GM23338 (cell line): ENCODE results near the gene TMEM175. TPM values are rescaled to one million over a fixed set of nuclear protein-coding genes. Genes with fewer than 3 reads are reported as not detected.

Experiments
- ATAC-seq: fragments of 200-7000 bp; cut with Tn5 transposase; 3 replicates; pipeline ENCODE4 v1.9.1; 2020
- DNase-seq: peaks from one replicate; pipeline ENCODE4 v3.0.0-alpha.2; 2015; ENCODE audit warnings: low spot score
- H2AFZ ChIP-seq: fragments of 200-600 bp; sonication (generic); 2 replicates; pipeline ENCODE4 v1.8.0; 2016; ENCODE audit warnings: antibody characterized with exemption, mild to moderate bottlenecking, moderate library complexity
- H3F3A ChIP-seq: fragments of 200-600 bp; sonication (generic); replicated peaks from 2 replicates; pipeline ENCODE4 v1.8.0; 2017; ENCODE audit warnings: antibody characterized with exemption, mixed run types, low read depth
- H3K27ac ChIP-seq: fragments of 200-600 bp; sonication (generic); 2 replicates; pipeline ENCODE4 v1.6.1; 2016; ENCODE audit warnings: low read depth
- H3K27me3 ChIP-seq: fragments of 200-600 bp; sonication (generic); 2 replicates; pipeline ENCODE4 v1.8.0; 2016; ENCODE audit warnings: mild to moderate bottlenecking, mixed run types, moderate library complexity; ENCODE audit not compliant: insufficient read depth
- H3K36me3 ChIP-seq: fragments of 200-600 bp; sonication (generic); 2 replicates; pipeline ENCODE4 v1.8.0; 2016; ENCODE audit warnings: mild to moderate bottlenecking; ENCODE audit not compliant: insufficient read depth
- H3K4me1 ChIP-seq: fragments of 200-600 bp; sonication (generic); 2 replicates; pipeline ENCODE4 v1.8.0; 2016; ENCODE audit warnings: mild to moderate bottlenecking, moderate library complexity; ENCODE audit not compliant: insufficient read depth
- H3K4me2 ChIP-seq: fragments of 200-600 bp; sonication (generic); 2 replicates; pipeline ENCODE4 v1.7.1; 2017; ENCODE audit warnings: mixed run types
- H3K4me3 ChIP-seq: fragments of 200-600 bp; sonication (generic); 2 replicates; pipeline ENCODE4 v1.6.1; 2016; ENCODE audit warnings: mixed run types
- H3K79me2 ChIP-seq: fragments of 200-600 bp; sonication (generic); replicated peaks from 2 replicates; pipeline ENCODE4 v1.8.0; 2017; ENCODE audit warnings: mild to moderate bottlenecking; ENCODE audit not compliant: insufficient read depth
- H3K9me2 ChIP-seq: fragments of 200-600 bp; sonication (generic); 2 replicates; pipeline ENCODE4 v1.8.0; 2017; ENCODE audit not compliant: insufficient read depth
- H4K20me1 ChIP-seq: fragments of 200-600 bp; sonication (generic); replicated peaks from 2 replicates; pipeline ENCODE4 v1.8.0; 2017; ENCODE audit warnings: mild to moderate bottlenecking; ENCODE audit not compliant: insufficient read depth
- H3K27ac Mint-ChIP-seq: 2 replicates; pipeline ENCODE4 v1.8.0; 2020; ENCODE audit warnings: inconsistent platforms, mild to moderate bottlenecking, moderate library complexity, mixed read lengths
- H3K27me3 Mint-ChIP-seq: 3 replicates; pipeline ENCODE4 v1.8.0; 2022; ENCODE audit warnings: low read depth, mild to moderate bottlenecking, moderate library complexity, mixed read lengths, inconsistent platforms; ENCODE audit not compliant: insufficient read depth, poor library complexity
- H3K36me3 Mint-ChIP-seq: 3 replicates; pipeline ENCODE4 v1.8.0; 2021; ENCODE audit warnings: low read depth, mild to moderate bottlenecking, inconsistent platforms, moderate library complexity, mixed read lengths
- H3K4me1 Mint-ChIP-seq: 3 replicates; pipeline ENCODE4 v1.8.0; 2020; ENCODE audit warnings: mild to moderate bottlenecking, inconsistent platforms, mixed read lengths
- H3K4me3 Mint-ChIP-seq: 3 replicates; pipeline ENCODE4 v1.8.0; 2021; ENCODE audit warnings: moderate library complexity, mild to moderate bottlenecking, inconsistent platforms, mixed read lengths
- H3K9me3 Mint-ChIP-seq: 3 replicates; pipeline ENCODE4 v1.8.0; 2020; ENCODE audit warnings: moderate library complexity, mild to moderate bottlenecking, inconsistent platforms, mixed read lengths
- CREB1 ChIP-seq: fragments of 250-450 bp; sonication (Bioruptor Pico); IDR thresholded peaks from 2 replicates; pipeline ENCODE4 v1.5.0; 2020; ENCODE audit warnings: low read depth, mild to moderate bottlenecking, moderate library complexity
- JUNB ChIP-seq: IDR thresholded peaks from one replicate; pipeline ENCODE4 v1.6.1; 2016; ENCODE audit warnings: antibody characterized with exemption; ENCODE audit not compliant: unreplicated experiment
- NANOG ChIP-seq: IDR thresholded peaks from 2 replicates; pipeline ENCODE4 v1.6.1; 2016; ENCODE audit warnings: antibody characterized with exemption, borderline replicate concordance
- POLR2AphosphoS5 ChIP-seq: IDR thresholded peaks from 2 replicates; pipeline ENCODE4 v1.6.1; 2016; ENCODE audit warnings: antibody characterized with exemption, low read depth
- ZNF114 ChIP-seq: fragments of 250-450 bp; sonication (Bioruptor Pico); IDR thresholded peaks from 2 replicates; pipeline ENCODE4 v1.5.0; 2020; ENCODE audit warnings: mild to moderate bottlenecking, moderate library complexity
- ZNF331 ChIP-seq: fragments of 250-450 bp; sonication (Bioruptor Pico); IDR thresholded peaks from 2 replicates; pipeline ENCODE4 v1.5.0; 2020; ENCODE audit warnings: low read depth, mild to moderate bottlenecking, moderate library complexity
- polyA plus RNA-seq: library from polyadenylated mRNA; unstranded; fragments of >200 nt; fragmentation: Nextera tagmentation; extraction: Ambion mirVana; gene quantifications from 2 replicates; pipeline ENCODE4 v1.2.1, GENCODE V29; 2016
- total RNA-seq: library from RNA; depleted of rRNA; stranded (reverse); fragments of >200 nt; shearing (Covaris generic); gene quantifications from 2 replicates; pipeline ENCODE4 v1.2.3, GENCODE V29; 2014
- TF ChIP-seq, protein P1 (sequence below): IDR thresholded peaks from one replicate; pipeline ENCODE4 v1.6.1; 2018; ENCODE audit warnings: antibody characterized with exemption; ENCODE audit not compliant: unreplicated experiment
- TF ChIP-seq, protein P2 (sequence below), 2 experiments: fragments of 200-600 bp in 1 of 2; sonication (generic) in 1 of 2; conservative IDR thresholded peaks; 2 replicates each; pipeline versions ENCODE4 v1.5.1 to v1.6.1; 2016 to 2017; ENCODE audit warnings: antibody characterized with exemption in 2 of 2, low read depth in 2 of 2, mild to moderate bottlenecking in 2 of 2, moderate library complexity in 1 of 2

The TMEM175 gene
- total and polyA plus RNA-seq, 2 experiments from 2014 or later, result 8.0 to 11.4 TPM

DNA sequence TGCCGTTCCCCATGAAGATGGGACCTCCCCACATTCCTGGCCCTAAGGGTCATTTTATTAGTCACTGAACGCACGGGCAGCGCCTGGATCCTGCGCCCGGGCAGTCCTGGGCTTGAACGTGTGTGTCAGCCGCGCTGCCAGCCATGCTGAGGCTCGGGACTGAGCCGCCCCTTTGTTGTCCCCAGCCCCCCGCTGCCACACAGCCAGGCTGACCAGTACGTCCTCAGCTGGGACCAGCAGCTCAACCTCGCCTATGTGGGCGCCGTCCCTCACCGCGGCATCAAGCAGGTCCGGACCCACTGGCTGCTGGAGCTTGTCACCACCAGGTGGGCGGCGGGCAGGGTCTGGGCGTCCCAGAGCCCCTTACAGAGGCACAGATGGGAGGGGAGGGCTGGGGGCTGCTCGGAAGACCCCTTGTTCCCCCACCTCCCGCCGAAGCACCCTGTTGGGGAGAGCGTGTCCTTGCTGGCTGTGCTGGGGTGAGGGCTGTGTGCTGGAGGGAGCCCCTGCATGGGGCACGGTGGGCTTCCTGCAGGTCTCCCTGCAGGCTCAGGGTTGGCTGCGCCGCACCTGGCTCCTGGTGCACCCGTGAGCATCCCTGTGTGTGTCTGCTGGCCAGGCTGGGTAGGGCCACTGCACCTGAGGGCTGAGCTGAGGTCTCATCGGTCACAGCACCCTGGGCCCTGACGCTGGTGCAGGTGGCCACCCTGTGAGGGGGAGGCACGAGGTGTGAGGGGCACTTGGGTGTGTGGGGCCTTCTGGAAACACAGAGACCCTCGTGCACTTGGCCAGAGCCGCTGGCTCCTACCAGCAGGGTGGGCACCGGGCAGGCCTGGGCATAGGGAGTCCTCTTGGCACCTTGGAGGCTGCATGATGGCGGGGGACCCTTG is 55.6 kb downstream of the TMEM175 start:
- H3K4me3 ChIP-seq, result peak overlapping the region; percentile 70
- DNase-seq (no peak), ATAC-seq (peak; percentile 1; the same call in 1 of the 3 replicates)
- no peaks in the 10 kb centered on the region for H4K20me1 ChIP-seq
- Mint-ChIP-seq H3K4me3 (peak overlapping the region; percentile 68), H3K27me3 (peaks cover 29% of the 10 kb centered on the region), H3K36me3 (no peaks in the 10 kb centered on the region), H3K4me1 (peaks cover 2% of the 10 kb centered on the region; the same call in 1 of the 3 replicates), H3K27ac (no peak overlapping the region), H3K9me3 (no peaks in the 10 kb centered on the region)
- H3F3A ChIP-seq, result peaks cover 9% of the 10 kb centered on the region; the same call in 1 of the 2 replicates
- peak overlapping the region; percentile 94 for H3K4me2 ChIP-seq
- no peaks in the 10 kb centered on the region for H3K79me2 ChIP-seq
- peaks cover 17% of the 10 kb centered on the region for H3K27me3 ChIP-seq
- H2AFZ ChIP-seq, result peak overlapping the region; percentile 28; the same call in 1 of the 2 replicates
- H3K9me2 ChIP-seq, result no peaks in the 10 kb centered on the region
- peaks cover 16% of the 10 kb centered on the region for H3K4me1 ChIP-seq
- H3K36me3 ChIP-seq, result no peaks in the 10 kb centered on the region
- TF ChIP-seq JUNB, result no peak
- TF ChIP-seq NANOG, result no peak
- TF ChIP-seq, protein P1, sequence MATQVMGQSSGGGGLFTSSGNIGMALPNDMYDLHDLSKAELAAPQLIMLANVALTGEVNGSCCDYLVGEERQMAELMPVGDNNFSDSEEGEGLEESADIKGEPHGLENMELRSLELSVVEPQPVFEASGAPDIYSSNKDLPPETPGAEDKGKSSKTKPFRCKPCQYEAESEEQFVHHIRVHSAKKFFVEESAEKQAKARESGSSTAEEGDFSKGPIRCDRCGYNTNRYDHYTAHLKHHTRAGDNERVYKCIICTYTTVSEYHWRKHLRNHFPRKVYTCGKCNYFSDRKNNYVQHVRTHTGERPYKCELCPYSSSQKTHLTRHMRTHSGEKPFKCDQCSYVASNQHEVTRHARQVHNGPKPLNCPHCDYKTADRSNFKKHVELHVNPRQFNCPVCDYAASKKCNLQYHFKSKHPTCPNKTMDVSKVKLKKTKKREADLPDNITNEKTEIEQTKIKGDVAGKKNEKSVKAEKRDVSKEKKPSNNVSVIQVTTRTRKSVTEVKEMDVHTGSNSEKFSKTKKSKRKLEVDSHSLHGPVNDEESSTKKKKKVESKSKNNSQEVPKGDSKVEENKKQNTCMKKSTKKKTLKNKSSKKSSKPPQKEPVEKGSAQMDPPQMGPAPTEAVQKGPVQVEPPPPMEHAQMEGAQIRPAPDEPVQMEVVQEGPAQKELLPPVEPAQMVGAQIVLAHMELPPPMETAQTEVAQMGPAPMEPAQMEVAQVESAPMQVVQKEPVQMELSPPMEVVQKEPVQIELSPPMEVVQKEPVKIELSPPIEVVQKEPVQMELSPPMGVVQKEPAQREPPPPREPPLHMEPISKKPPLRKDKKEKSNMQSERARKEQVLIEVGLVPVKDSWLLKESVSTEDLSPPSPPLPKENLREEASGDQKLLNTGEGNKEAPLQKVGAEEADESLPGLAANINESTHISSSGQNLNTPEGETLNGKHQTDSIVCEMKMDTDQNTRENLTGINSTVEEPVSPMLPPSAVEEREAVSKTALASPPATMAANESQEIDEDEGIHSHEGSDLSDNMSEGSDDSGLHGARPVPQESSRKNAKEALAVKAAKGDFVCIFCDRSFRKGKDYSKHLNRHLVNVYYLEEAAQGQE, result no peak
- no peak overlapping the region for H3K27ac ChIP-seq

DNA sequence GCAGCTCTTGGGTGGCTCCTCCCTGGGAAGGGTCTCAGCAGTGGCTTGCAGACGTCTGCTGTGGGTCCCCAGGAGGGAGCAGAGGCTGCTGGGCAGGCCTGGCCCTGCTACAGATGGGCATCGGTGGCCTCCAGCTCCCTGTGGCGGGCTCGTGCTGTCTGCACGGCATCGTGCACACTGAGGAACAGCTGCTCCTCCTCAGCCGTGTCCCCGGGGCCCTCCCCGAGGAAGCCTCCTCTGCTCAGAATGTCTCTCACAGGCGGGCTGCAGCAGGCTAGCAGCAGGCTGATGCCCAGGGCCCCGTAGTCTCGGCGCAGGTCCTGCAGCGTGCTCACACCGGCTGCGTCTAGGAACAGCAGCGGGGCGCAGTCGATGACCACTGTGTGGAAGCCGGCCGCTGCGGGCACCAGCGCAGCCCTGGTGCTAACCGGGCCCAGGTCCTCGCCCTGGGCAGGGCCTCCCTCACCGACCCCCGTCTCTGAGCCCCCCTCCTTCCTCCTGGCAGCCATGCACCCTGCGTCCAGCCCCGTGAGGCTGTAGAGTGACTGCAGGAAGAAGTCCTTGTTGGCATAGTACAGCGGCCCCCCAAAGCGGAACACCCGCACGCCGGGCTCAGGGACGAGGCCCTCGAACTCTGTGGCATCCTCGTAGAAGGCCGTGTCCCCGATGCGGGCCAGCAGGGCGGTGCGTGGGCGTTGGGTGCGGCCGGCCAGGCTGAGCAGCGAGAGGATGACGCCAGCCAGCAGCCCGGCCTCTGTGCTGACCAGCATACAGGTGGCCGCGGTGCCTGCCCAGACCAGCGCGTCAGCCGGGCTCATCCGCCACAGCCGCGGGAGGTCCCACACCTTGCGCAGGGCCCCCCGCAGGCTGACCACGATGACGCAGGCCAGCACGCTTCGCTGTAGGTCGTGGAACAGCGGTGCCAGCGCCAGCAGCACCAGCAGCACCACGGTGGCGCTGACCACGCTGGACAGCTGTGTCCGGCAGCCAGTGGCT is 56.8 kb downstream of the TMEM175 start:
- Mint-ChIP-seq H3K27ac (no peak overlapping the region), H3K9me3 (no peaks in the 10 kb centered on the region), H3K36me3 (no peaks in the 10 kb centered on the region), H3K27me3 (peaks cover 23% of the 10 kb centered on the region), H3K4me3 (no peak overlapping the region), H3K4me1 (peaks cover 2% of the 10 kb centered on the region; the same call in 1 of the 3 replicates)
- Histone ChIP-seq H3K4me3 (no peak overlapping the region), H4K20me1 (no peaks in the 10 kb centered on the region), H2AFZ (no peak overlapping the region), H3K27ac (no peak overlapping the region), H3K27me3 (peaks cover 17% of the 10 kb centered on the region), H3K4me2 (no peak overlapping the region), H3K4me1 (peaks cover 16% of the 10 kb centered on the region), H3F3A (peaks cover 9% of the 10 kb centered on the region; the same call in 1 of the 2 replicates), H3K79me2 (no peaks in the 10 kb centered on the region), H3K36me3 (no peaks in the 10 kb centered on the region), H3K9me2 (no peaks in the 10 kb centered on the region)
- DNase-seq (no peak), ATAC-seq (no peak)
- TF ChIP-seq, protein P2, sequence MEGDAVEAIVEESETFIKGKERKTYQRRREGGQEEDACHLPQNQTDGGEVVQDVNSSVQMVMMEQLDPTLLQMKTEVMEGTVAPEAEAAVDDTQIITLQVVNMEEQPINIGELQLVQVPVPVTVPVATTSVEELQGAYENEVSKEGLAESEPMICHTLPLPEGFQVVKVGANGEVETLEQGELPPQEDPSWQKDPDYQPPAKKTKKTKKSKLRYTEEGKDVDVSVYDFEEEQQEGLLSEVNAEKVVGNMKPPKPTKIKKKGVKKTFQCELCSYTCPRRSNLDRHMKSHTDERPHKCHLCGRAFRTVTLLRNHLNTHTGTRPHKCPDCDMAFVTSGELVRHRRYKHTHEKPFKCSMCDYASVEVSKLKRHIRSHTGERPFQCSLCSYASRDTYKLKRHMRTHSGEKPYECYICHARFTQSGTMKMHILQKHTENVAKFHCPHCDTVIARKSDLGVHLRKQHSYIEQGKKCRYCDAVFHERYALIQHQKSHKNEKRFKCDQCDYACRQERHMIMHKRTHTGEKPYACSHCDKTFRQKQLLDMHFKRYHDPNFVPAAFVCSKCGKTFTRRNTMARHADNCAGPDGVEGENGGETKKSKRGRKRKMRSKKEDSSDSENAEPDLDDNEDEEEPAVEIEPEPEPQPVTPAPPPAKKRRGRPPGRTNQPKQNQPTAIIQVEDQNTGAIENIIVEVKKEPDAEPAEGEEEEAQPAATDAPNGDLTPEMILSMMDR (conservative IDR thresholded peaks at IDR 0.05; ENCODE audit: low read depth in 2 of 2), result no peak
- TF ChIP-seq NANOG (no peak), JUNB (no peak), ZNF114 (CRISPR knock-in tag) (no peak), ZNF331 (CRISPR knock-in tag) (no peak), POLR2AphosphoS5 (no peak), CREB1 (no peak)
